BJ (cell line): ENCODE measurements around the gene HJV. TPM values are rescaled to one million over a fixed set of nuclear protein-coding genes. Genes with fewer than 3 reads are reported as not detected.
A peak's percentile ranks its signal among the peaks of the same experiment; 100 is the strongest.

Experiments
- CTCF ChIA-PET: fragments of 350-600 bp; formaldehyde crosslinking; extraction: SDS; loops from one replicate; lab custom pipeline; 2021; ENCODE audit warnings: antibody characterized with exemption, inconsistent platforms; lab: Yijun Ruan, JAX
- POLR2A ChIA-PET: fragments of 300-600 bp; sonication (Branson Sonifier 250); formaldehyde crosslinking; extraction: SDS; loops from one replicate; lab custom pipeline; 2021; ENCODE audit warnings: antibody characterized with exemption; lab: Charles Lee
- DNase-seq: peaks from one replicate; pipeline ENCODE4 v3.0.0-alpha.2; 2011; ENCODE audit warnings: low read depth
- H3K27me3 ChIP-seq: 2 replicates; pipeline ENCODE4 v1.6.0; 2011; ENCODE audit warnings: low read length; ENCODE audit not compliant: control insufficient read depth, insufficient read depth
- H3K36me3 ChIP-seq: 2 replicates; pipeline ENCODE4 v1.5.1; 2011; ENCODE audit warnings: low read length; ENCODE audit not compliant: control insufficient read depth, insufficient read depth
- H3K4me3 ChIP-seq: 2 replicates; pipeline ENCODE4 v1.5.1; 2011; ENCODE audit warnings: low read depth, mild to moderate bottlenecking, control low read depth, low read length
- polyA plus RNA-seq: library from polyadenylated mRNA; depleted of rRNA; stranded (reverse); fragments of >200 nt; gene quantifications from 2 replicates; pipeline ENCODE4 v1.2.3, GENCODE V29; 2011
- TF ChIP-seq, protein P1 (sequence below): IDR thresholded peaks from 2 replicates; pipeline ENCODE4 v1.5.1; 2011; ENCODE audit warnings: low read depth, mild to moderate bottlenecking, control low read depth, inconsistent platforms, low read length, moderate library complexity; ENCODE audit not compliant: insufficient read depth

The HJV gene
- polyA plus RNA-seq, 1 experiment = not detected

DNA sequence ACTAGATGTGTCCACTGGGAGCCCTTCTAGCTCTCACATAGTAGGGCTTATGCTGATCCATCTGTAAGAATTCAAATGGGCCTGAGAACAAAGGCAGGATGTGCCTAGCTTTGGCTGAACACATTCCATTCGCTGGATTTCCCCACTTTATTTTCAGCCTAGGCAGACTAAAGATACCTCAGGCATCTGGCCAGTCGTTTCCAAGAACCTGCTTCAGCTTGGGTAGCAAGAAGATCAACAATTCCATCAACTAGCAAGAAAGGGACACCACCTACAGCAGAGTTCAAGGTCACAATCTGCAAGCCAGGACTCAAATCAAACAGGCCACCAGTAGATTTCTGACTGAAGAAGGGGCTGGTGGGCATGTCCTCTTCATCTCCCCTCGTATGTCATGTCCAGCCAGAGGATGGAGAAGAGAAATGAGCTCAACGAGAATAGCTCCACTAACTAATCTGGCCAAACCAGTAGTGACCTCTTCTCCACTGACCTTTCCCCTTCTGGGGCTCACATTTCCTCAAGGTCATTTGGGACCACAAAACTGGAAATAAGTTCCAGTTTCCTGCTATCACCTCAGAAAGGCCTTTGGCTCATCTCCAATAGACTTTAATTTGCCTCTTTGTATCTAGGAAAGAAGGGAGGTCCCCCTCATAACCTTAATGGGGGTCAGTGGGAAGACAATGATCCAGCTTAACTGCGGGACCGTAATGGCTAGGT lies 39.4 kb downstream of the HJV start:
- ChIA-PET POLR2A (interaction anchor here (0.9 kb wide), 1 partner anchor 8 kb away, joined by 3 read pairs; no protein-coding TSS in a partner anchor), CTCF (interaction anchor here (1.0 kb wide), 1 partner anchor 10 kb away, joined by 4 read pairs; no protein-coding TSS in a partner anchor)
- Histone ChIP-seq H3K4me3 (no peak overlapping the region), H3K36me3 (no peaks in the 10 kb centered on the region), H3K27me3 (no peaks in the 10 kb centered on the region)
- TF ChIP-seq, protein P1, sequence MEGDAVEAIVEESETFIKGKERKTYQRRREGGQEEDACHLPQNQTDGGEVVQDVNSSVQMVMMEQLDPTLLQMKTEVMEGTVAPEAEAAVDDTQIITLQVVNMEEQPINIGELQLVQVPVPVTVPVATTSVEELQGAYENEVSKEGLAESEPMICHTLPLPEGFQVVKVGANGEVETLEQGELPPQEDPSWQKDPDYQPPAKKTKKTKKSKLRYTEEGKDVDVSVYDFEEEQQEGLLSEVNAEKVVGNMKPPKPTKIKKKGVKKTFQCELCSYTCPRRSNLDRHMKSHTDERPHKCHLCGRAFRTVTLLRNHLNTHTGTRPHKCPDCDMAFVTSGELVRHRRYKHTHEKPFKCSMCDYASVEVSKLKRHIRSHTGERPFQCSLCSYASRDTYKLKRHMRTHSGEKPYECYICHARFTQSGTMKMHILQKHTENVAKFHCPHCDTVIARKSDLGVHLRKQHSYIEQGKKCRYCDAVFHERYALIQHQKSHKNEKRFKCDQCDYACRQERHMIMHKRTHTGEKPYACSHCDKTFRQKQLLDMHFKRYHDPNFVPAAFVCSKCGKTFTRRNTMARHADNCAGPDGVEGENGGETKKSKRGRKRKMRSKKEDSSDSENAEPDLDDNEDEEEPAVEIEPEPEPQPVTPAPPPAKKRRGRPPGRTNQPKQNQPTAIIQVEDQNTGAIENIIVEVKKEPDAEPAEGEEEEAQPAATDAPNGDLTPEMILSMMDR = no peak
- no peak for DNase-seq

- TF ChIP-seq, protein P1 = no peak
- no peaks in the 10 kb centered on the region for H3K27me3 ChIP-seq
- POLR2A ChIA-PET = interaction anchor here (0.6 to 1.1 kb wide), 2 partner anchors 16 kb away, joined by 4 to 9 read pairs; partner anchors contain the start of gene TXNIP
- CTCF ChIA-PET = interaction anchor here (1.5 to 7.2 kb wide), 4 partner anchors 12 to 89 kb away, joined by 3 to 171 read pairs (median 74); partner anchors contain the start of genes ANKRD34A, POLR3GL and TXNIP
- no peak overlapping the region for H3K4me3 ChIP-seq
- H3K36me3 ChIP-seq = no peaks in the 10 kb centered on the region
- DNase-seq = no peak
Measured at GRCh38 chr1:145980457-145980994, 41.0 kb downstream of the HJV start.

GRCh38 chr1:145979746-145980456 lies 41.6 kb downstream of the HJV start:
- ChIA-PET POLR2A (interaction anchor here (0.9 to 1.1 kb wide), 5 partner anchors 10 to 27 kb away, joined by 3 to 9 read pairs (median 5); partner anchors contain the start of gene TXNIP), CTCF (interaction anchor here (0.6 to 7.2 kb wide), 8 partner anchors 12 to 88 kb away, joined by 3 to 171 read pairs (median 20); partner anchors contain the start of genes ANKRD34A, POLR3GL and TXNIP)
- no peaks in the 10 kb centered on the region for H3K27me3 ChIP-seq
- H3K36me3 ChIP-seq = no peaks in the 10 kb centered on the region
- no peak for DNase-seq
- TF ChIP-seq, protein P1 = no peak
- no peak overlapping the region for H3K4me3 ChIP-seq

DNA sequence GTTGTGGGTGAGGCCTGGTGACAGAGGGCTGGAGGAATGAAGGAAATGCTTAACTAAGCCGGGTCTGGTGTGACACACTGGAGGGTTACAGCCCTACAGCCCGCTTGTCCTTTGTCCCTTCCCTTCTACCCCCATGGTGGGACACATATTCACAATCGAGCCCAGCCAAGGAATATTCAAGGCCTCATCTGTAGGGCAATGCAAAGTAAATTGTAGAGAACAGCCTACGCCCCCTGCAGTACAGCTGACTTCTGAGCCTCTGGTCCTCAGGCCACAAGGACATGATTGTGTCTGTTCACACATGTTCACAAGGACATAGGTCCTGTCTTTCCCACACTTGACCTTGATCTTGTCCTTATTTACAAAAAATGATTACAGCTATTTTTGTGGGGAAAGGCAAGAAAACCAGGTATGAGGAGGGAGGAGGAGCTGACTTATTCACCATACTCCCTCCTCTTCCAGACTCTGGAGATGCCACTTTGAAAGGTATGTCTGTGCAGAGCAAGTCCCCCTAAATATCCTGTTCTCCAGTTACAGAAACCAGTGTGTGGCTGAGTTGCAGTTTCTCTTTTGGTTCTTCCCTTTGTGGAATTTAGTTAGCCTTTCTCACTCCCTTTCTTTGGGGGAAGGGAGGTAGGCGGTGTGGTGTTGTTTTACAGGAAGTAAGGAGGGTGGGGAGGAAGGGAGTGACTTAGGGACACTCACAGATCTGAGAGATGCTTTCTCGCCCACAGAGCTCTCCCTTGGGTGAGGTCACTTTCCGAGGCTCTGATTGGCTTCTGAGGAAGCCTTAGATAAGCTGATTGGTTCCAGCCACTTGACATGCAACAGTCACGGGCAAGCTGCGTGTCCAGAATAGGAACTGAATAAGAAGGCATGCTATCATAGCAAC lies 42.4 kb downstream of the HJV start:
- Histone ChIP-seq H3K36me3 (no peaks in the 10 kb centered on the region), H3K27me3 (no peaks in the 10 kb centered on the region), H3K4me3 (peak overlapping the region; percentile 10)
- DNase-seq = peak; percentile 100
- POLR2A ChIA-PET = interaction anchor here (0.9 to 1.1 kb wide), 5 partner anchors 11 to 28 kb away, joined by 3 to 9 read pairs (median 5); partner anchors contain the start of gene TXNIP
- TF ChIP-seq, protein P1 = peak; percentile 45
- CTCF ChIA-PET = interaction anchor here (0.6 to 7.2 kb wide), 16 partner anchors 10 to 132 kb away, joined by 3 to 171 read pairs (median 12); partner anchors contain the start of genes ANKRD34A, NUDT17, POLR3GL and RBM8A
